Measurements from ENCODE around the gene GABBR2.

Gene GABBR2

DNA sequence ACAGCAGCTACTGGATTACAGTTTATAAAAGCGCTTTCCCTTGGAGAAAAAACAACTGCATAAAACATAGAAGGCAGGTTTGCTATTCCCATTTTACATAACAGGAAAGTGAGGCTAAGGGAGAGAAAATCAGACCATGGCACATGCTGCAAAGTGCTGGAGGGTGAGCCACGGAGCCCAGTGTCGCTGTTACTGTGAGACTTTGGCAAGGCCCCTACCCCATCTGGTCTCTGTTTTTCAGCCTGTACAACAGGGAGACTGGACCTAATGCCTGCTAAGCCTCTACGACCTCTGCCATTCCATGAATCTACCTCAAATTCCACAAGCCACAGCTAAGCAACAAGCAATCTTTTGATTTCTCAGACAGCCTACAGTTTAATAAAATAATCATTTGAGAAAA is 139.2 kb downstream of the GABBR2 start:
- DNase-seq (ENCODE audit: low read depth in 2 of 2): no peak

DNA sequence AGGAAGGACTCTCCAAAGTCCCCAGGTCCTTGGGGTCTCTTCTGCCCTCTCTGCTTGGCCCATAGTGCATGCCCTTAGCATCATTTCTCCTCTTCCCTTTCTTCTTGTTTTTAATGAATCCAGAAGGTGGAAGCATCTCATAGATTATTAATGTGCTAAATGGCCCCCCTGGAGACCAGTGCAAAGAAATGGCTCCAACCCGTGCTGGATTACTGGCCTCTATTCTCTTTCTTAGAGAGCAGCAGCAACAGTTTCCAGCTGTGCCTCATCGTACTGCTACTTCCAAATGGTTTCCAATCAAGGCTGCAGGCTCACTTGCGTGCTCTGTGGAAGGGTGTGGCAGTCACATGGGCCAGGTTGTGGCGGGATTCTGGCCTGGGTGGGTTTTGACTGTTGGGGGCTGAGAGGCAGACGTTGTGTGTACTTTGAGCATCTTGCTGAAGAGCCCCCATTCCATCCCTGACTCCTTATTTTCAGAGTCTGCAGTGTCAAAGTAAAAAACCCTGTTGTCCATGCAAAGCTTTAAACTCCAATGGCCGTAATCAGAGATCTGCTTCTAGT is 139.7 kb downstream of the GABBR2 start:
- no peak for DNase-seq (ENCODE audit: low read depth in 2 of 2)

DNA sequence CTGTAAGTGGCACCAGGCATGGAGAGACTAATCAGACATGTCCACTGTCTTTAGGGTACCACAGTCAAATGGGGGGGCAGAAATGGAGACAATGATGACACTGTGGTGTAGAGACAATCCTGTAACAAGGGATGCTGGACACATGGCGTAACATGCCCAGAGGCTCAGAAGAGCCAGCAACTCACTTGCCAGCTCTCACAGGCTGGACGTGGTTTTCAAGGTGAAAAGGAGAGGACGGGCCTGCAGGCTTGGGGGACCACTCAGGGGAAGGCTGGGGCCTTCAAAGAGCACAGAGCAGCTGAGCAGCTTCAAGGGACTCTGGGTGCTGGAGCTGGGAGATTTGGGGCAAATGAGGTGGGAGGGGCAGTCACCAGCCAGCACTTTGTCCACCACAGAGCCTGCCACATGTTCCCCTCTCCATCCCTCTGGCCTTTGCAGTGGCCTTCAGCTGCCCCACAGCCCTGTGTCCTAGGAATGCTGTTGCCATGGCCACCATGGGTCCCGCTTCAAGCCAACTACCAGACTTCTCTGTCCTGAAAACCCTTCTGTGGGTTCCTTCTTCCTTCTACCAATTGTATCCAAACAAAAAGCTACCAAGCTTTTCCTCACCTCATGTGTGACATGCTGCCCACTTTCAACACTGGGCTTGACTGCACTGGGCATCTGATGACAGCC is 140.4 kb downstream of the GABBR2 start:
- DNase-seq (ENCODE audit: low read depth in 2 of 2): no peak

DNA sequence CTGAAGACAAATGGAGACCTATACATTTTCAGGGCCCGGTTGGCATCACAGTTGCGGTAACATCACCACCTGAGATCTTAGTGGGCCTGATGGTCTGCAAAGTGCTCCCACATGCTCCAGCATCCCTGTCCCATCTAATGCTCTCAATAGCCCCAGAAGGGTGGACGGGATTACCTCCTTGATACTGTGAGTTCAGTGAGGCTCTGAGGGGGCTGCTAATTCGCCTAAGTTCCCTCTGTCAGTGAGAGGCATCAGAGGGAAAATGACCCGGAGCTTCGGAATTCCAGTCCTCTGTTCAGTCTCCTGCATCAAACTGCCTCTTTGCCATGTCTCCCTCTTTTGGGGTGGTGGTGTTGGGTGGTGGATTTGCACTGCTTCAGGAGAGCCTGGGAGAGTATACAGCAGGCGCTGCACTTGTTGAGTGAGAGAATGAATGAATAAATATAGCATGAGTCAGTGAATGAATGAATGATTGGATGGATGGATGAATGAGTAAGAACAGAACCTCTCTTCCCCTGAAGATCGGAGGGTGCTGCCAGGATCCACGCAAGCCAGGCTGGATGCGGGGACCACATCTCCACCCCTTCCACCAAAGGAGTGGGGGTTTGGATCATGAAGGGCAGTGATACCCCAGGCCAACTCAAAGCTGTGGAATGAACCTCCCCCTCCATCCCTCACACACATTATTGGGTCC is 141.0 kb downstream of the GABBR2 start:
- no peak for DNase-seq (ENCODE audit: low read depth in 2 of 2)

DNA sequence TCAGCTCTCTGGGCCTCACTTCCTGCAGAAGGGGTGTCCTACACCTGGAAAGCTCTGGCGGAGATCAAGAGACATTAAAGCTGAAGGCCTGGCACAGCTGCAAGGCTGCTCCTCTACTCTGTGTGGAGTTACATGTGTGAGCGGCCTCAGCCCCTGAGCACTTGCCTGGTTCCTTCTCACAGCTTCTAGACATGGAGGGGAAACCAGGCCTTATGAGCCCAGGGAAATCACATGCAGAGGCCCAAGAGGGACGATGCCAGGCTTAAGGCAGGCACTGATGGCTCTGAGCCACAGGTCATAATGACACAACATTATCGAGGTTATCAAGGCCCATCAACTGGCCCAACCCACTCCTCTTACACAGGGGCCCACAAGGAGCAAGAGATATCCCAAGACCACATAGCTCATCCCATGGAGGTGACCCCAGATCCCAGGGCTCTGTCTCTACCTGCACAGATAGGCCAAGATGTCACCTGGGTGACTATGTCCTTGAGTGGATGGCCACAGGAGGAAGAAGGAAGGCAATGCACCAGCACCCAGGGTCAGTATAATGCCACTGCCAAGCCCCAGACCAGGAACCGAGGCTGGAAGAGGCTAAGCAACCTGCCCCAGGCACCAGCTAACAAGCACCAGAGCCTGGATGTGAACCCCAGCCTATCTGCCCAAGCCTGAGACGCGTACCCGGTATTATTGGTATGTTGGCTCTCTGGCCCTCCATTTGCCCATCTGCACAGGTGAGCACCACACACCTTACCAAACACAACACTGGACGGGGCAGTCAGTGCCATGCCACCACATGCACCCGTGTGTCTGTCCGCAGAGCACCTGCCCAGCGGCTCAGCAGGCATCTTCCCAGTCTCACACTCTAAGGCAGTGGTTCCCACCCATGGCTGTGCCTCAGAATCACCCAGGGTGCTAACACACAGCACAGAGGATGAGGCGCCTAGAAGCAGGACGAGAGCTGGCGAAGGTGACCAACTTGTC is 143.3 kb downstream of the GABBR2 start:
- DNase-seq (ENCODE audit: low read depth in 2 of 2): no peak

DNA sequence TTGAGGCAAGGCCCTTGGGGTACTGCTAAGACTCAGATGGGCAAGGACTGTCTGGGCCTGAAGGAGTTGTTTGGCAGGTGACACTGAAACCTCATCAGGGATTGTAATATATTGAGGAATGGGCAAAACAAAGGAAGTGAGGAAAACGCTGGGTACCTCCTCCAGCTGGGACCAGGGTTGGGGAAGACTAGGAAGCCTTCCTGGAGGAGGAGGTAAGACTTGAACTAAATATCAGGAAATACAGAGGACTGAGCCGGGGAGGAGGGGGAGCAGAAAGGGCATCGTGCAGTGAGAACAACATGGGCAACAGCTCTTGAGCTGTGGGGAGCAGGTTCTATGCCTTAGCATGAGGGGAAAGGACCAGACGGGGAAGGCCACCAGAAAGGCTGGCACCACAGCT is 144.0 kb downstream of the GABBR2 start:
- DNase-seq (ENCODE audit: low read depth in 2 of 2): no peak

DNA sequence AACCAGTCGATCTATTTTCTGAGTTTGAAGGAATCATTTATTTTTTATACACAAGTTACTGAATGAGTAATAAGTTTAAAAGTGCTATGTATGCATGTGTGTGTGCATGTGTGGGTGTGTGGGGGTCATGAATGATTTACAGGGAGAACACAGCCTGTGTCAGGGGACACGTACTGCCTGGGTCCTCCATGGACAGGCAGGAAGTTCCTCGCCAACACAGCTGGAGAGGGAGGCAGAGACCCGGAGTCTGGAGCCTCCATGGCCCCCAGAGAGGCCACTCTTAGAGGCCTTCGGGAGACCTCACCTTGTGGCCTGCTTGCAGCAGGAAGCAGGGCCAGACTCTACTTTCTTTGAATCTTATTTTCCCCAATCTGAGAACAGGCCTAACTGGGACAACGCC is 144.7 kb downstream of the GABBR2 start:
- no peak for DNase-seq (ENCODE audit: low read depth in 2 of 2)

DNA sequence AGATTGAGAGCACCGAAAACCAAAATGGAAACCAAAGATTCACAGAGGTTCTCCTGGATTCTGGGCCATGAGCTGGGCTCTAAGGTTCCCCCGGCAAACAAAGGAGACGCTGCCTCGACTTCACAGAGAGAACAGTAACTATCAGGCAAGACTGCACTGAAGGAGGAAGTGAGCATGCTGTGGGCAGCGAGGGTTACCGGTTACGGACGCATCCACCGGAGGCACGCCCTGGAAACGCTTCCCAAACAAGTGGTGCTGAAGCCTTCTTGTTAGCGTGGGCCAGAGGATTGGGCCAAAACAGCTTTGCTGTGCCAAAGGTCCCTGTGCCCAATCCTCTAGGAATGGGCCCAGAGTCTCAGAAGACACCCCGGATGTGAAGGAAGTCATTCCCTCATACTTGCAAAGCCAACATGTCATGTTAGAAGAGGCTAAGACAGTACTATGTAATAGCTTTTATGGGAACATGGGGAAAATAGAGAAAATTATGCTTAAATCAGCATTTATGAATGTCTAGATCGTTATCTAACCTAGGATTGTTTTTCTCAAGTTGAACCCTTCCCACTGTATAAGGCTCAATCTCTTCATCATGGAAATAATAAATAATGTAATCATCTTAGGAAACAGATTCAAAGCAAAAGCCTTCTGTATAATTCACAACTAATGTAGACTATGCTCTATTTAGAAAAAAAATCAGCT is 145.4 kb downstream of the GABBR2 start:
- DNase-seq (ENCODE audit: low read depth in 2 of 2): no peak

DNA sequence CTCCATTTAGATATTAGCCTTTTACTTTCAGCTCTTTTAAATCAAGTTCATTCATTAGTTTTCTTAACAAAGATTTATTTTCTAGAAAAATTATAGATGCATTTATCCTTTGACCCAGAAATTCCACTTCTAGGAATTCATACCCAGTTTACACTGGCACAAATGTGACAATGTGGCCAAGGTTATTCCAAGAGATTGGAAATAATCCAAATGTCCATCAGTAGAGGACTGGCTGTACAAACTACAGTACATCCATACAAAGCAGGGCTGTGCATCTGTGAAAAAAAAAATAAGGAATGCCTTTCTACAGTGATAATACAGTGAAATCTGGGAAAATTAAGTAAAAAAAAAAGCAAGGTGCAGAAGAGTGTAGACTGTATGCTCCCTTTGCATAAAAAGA is 149.2 kb downstream of the GABBR2 start:
- DNase-seq (ENCODE audit: low read depth in 2 of 2): no peak

DNA sequence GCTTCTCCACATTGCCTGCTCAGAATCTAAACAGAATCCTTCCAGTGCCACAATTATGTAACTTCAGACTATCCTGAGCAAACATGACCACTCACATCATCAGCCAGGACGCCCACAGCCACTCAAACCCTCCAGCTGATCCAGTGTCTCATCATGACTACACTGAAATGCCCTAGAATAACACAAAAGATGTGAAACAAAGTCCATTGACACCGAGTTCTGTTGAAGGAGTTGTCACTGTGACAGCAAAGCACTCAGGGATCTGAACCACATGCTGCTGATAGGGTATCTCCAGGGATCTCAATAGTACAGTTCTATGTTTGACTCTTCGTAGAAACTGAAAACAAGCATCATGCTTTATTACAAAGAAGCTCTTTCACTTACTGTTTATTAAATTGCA is 150.2 kb downstream of the GABBR2 start:
- no peak for DNase-seq (ENCODE audit: low read depth in 2 of 2)

DNA sequence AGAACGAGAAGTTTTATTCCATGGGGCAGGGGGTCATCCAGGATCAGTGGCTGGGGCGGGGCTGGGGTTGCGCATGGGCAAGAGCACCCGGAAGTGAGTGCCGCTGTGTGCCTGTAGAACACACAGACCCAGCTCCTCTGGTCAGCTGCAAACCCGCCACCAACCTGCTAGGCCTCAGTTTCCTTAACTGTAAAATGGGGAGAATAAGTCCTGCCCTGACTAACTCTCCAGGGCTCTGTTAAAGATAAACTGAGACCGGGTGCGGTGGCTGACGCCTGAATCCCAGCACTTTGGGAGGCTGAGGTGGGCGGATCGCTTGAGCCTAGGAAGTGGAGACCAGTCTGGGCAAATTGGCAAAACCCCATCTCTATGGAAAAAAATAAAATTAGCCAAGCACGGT is 152.2 kb downstream of the GABBR2 start:
- DNase-seq (ENCODE audit: low read depth in 2 of 2): no peak

DNA sequence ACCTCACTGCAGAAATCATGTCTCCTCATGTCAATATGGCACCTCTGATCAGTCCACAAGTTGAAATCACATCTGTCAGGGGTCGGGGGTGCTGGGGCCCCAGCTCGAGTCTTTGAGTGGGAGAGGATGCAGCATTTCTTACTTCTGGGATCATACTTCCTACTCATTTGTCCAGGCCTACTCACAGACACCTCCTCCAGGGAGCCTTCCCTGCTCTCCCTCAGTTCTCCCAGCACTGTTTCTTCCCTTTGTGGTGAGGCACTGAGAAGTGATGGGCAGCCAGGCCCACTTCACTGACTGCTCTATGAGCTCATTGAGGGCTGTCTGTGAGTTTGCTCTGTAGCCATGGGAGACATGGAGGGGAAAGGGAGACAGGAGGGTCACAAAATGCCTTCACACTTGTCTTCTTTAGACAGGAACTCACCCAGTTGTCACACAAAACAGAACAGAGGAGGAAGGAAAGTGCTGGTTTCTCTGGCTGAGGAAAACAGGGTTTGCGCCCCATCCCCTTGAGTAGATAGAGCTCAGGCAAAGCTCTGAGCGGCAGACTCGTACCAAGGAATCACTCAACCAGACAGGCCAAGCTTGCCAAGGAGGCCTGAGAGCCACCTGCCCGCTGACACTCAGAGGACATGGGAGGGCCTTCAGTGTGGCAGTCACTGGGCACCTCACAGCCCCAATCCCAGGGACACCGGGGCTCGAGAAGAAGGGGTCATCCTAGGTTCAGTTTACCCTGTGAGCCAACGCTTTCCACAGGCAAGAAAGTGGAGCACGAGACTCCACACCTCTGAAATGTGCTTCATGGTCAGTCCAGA is 152.9 kb downstream of the GABBR2 start:
- DNase-seq (ENCODE audit: low read depth in 2 of 2): no peak

DNA sequence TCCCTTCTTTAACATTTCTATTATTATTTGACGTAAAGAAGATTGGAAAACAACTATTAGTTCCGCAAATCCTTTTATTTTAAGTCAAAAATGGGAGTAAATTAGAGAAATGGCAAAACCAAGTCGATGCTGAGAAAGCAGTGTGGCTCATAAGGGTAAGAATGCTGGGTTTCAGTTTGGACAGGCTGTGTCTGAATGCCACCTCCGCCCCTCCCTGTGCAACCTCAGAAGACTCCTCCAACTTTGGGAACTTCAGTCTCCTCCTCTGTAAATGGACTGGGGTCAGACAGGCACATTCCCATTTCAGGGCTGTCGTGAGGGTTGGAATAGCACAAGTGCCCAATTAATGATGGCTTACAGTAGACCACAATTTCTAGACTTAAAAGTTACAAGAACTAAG is 154.0 kb downstream of the GABBR2 start:
- no peak for DNase-seq (ENCODE audit: low read depth in 2 of 2)

DNA sequence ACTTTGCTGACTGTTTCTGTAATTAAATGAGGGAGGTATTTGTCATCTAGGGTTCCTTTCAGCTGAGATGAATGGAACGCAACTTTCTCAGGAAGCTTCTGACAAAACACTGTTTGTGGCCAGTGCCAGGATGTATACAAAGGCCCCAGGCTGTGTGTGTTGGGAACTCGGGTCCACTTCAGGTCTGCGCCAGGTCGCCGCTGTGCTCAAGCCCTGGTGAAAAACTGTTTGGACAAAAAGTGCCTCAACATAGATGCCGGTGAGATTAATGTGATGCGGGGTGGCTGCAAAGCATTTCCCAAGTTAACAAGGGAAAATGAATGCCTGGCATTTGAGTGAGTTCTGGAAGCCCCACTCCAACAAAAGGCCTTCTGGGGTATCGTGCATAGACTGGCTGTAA is 156.4 kb downstream of the GABBR2 start:
- no peak for DNase-seq (ENCODE audit: low read depth in 2 of 2)

DNA sequence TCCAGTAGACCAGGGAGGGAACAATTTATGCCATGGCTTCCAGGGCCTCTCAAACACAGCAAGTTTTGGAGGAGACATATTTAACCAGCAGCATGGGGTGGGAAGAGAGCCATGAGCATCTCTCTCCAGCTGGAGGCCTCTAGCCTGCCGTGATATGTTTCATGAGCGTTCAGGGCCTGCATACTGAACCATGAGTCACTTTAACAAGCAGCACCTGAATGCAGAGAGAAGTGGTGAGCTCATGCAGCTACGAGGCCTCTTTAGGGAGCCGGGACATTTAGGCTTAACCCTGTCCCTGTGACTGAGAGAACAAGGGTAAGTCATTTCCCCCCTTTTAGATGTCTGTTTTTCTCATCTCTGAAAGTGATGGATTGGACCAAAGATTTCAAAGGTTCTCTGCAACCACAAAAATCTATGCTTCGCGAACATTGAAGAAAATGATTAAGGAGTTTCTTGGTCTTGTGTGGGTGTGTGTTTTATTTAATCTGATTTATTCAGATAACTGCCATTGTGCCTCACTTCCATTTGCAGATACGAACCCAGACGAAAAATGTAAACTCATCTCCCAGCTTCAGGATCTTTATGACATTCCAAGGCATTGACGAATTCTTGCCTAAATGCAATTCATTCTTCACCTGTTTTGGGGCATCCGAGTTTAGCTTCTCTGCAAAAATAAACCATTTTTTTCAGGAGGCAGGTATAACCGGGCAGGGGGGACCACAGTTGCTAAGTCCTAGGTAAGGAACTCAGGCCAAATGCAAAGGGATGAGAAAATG is 157.0 kb downstream of the GABBR2 start:
- DNase-seq (ENCODE audit: low read depth in 2 of 2): no peak

DNA sequence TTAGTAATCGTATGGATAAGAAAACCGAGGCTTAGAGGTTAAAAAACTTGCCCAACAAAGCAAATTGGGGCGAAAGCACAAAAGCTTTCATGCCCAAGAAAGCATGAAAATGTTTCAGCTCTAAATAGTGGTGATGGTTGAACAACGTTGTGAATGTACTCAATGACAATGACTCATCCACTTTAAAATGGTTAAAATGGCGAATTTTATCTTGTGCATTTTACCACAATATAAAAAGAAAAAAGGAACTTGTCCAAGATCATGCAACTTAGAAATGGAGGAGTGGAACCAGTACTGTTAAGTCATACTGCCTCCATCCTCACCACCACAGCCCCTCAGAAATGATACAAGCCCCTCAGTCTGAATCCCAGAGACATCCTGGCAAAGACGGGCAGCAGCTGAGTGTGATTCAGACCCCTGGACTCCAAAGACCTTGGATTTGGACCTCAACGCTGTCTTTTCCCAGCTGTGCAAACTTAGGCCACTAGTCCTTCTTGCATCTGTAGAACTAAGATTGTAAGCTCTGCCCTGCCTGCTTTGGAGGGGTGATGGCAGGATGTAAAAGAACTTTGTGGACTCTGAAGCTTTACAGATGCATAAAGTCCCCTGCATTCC is 158.4 kb downstream of the GABBR2 start:
- no peak for DNase-seq (ENCODE audit: low read depth in 2 of 2)

DNA sequence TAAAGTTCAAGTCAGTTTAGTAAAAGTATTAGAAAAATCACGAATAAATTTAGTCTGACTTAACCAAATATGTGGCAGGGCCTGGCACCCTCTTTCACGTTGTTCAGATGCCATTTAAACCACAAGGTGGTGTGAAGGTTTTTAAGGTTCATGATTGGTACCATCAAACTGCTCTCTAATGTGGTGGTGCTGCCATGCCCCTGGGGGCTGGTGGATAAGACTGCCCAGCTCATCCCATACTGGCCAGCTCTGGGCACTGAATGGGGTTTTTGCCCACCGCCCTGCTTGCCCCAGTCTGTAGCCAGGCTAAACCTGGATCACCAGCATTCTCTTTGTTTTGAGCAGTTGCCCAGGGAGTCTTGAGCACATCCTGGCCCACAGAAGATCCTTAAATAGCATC is 159.3 kb downstream of the GABBR2 start:
- DNase-seq (ENCODE audit: low read depth in 2 of 2): no peak

DNA sequence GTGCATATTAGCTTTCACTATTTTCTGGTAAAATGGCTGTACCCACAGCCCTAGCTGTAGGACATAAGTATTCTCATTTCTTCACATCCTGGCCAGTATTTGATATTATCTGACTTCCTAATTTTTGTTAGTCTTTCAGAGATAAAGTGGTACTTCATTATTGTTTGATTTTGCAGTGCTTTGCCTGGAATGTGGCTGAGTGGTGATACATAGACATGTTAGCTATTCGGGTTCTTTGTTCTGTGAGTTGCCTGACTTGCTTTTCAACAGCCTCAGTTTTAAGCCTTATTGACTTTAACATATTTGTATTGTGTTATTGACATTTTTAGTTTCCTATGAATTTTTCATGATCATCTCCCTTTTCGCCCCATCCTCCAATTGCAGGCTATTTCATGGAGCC is 161.1 kb downstream of the GABBR2 start:
- DNase-seq (ENCODE audit: low read depth in 2 of 2): no peak

DNA sequence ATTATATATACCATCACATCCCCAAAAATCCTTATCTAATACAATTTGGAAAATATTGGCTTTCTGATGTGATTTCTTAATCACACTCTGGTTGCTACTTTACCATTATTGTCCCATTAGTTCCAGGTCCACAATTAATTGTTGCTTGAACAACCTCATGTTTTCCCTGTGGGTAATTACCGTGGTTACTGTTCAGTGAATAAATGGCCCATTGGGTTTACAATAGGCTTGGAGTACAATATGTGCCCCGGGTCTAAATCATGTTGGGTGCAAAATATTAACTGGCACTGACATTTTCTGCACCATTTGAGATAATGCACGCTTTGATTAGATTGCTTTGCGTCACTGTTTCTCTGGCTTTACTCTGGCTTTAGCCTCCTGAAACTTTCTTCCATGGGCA is 163.7 kb downstream of the GABBR2 start:
- no peak for DNase-seq (ENCODE audit: low read depth in 2 of 2)

Measured in stimulated activated CD4-positive, alpha-beta T cell treated with anti-CD3 and anti-CD28 coated beads, Interleukin-12 subunit alpha, Interleukin-12 subunit beta, amount 100 ng/mL, for 24 hours (primary cell).